ENCODE measurements around the gene STPG2.
"Not testable (repeated sequence)": the region's sequence is repeated elsewhere in the genome, so short reads cannot be mapped to it uniquely, and the experiment has no call there.

STPG2 gene

GRCh38 chr4:97605932-97606331 is 537.3 kb downstream of the STPG2 start:
- no peak for DNase-seq

- DNase-seq, result no peak
These were observed 550.0 kb downstream of the STPG2 start for GRCh38 chr4:97593248-97593647.

- DNase-seq, result no peak
These were observed 553.0 kb downstream of the STPG2 start for GRCh38 chr4:97590266-97590665.

- no peak for DNase-seq
These were observed 553.6 kb downstream of the STPG2 start for GRCh38 chr4:97589481-97590196.

GRCh38 chr4:97587912-97588311 is 555.4 kb downstream of the STPG2 start:
- no peak for DNase-seq

GRCh38 chr4:97585274-97585673 is 558.0 kb downstream of the STPG2 start:
- DNase-seq, result no peak

- no peak for DNase-seq
These were observed 560.4 kb downstream of the STPG2 start for GRCh38 chr4:97582890-97583289.

- DNase-seq, result no peak
These were observed 566.3 kb downstream of the STPG2 start for GRCh38 chr4:97577004-97577403.

GRCh38 chr4:97560009-97560408 is 583.3 kb downstream of the STPG2 start:
- no peak for DNase-seq

- DNase-seq, result no peak
These were observed 585.0 kb downstream of the STPG2 start for GRCh38 chr4:97558204-97558778.

GRCh38 chr4:97550637-97551036 is 592.6 kb downstream of the STPG2 start:
- DNase-seq, result not testable (repeated sequence)

- DNase-seq, result no peak
These were observed 594.2 kb downstream of the STPG2 start for GRCh38 chr4:97548943-97549583.

GRCh38 chr4:97548186-97548585 is 595.1 kb downstream of the STPG2 start:
- no peak for DNase-seq

- DNase-seq, result no peak
These were observed 611.9 kb downstream of the STPG2 start for GRCh38 chr4:97531351-97531750.

- DNase-seq, result no peak
These were observed 612.6 kb downstream of the STPG2 start for GRCh38 chr4:97530676-97531075.

GRCh38 chr4:97525236-97525635 is 618.0 kb downstream of the STPG2 start:
- DNase-seq, result no peak

- DNase-seq, result no peak
These were observed 625.3 kb downstream of the STPG2 start for GRCh38 chr4:97517939-97518338.

- DNase-seq, result no peak
These were observed 629.4 kb downstream of the STPG2 start for GRCh38 chr4:97513917-97514316.

Data from activated CD8-positive, alpha-beta memory T cell treated with anti-CD3 and anti-CD28 coated beads, Interleukin-2, amount 50 U/mL, for 48 hours (primary cell).